Stomach (tissue), 9 donors: Measurements from ENCODE around the gene RAX2. TPM values are rescaled to one million over a fixed set of nuclear protein-coding genes. Genes with fewer than 3 reads are reported as not detected.
A peak's percentile ranks its signal among the peaks of the same experiment; 100 is the strongest.

Experiments used
- DNase-seq, 2 donors: peaks; one replicate each; pipeline versions ENCODE4 v3.0.0 to v3.0.0-alpha.2; 2013 to 2019
- H3K27ac ChIP-seq, 5 donors: fragments of 200-600 bp in 4 of 5; sonication (generic) in 4 of 5; one replicate each; pipeline ENCODE4 v1.5.1; 2013 to 2019; ENCODE audit warnings: mild to moderate bottlenecking in 1 of 5, moderate library complexity in 1 of 5
- H3K27me3 ChIP-seq, 3 donors: fragments of 200-600 bp; sonication (generic); one replicate each; pipeline ENCODE4 v1.5.1; 2017 to 2019; ENCODE audit warnings: mixed run types in 1 of 3
- H3K36me3 ChIP-seq, 4 donors: fragments of 200-600 bp; sonication (generic); 1 replicate in 3 of 4; 2 replicates in 1 of 4; pipeline ENCODE4 v1.5.1; 2016 to 2019
- H3K4me1 ChIP-seq, 4 donors: fragments of 200-600 bp; sonication (generic); one replicate each; pipeline ENCODE4 v1.5.1; 2016 to 2019
- H3K4me3 ChIP-seq, 4 donors: fragments of 200-600 bp; sonication (generic) in 3 of 4; one replicate each; pipeline ENCODE4 v1.5.1; 2016 to 2019; ENCODE audit warnings: mild to moderate bottlenecking in 1 of 4
- H3K9me3 ChIP-seq, 4 donors: fragments of 200-600 bp; sonication (generic); one replicate each; pipeline ENCODE4 v1.5.1; 2016 to 2019
- CTCF ChIP-seq, 7 experiments: fragments of 450-650 bp in 4 of 7; fragments of 200-600 bp in 3 of 7; sonication (generic) in 3 of 7; IDR thresholded peaks; one replicate each; pipeline ENCODE4 v1.5.1; 2016 to 2019; ENCODE audit warnings: antibody characterized with exemption in 7 of 7, control low read depth in 2 of 7, mild to moderate bottlenecking in 1 of 7
- EP300 ChIP-seq: sonication (generic); formaldehyde crosslinking; IDR thresholded peaks from one replicate; pipeline ENCODE4 v1.6.1; 2017; ENCODE audit warnings: antibody characterized with exemption
- POLR2A ChIP-seq, 4 donors: fragments of 450-650 bp; IDR thresholded peaks; one replicate each; pipeline ENCODE4 v1.6.1; 2016; ENCODE audit warnings: antibody characterized with exemption in 4 of 4, control low read depth in 2 of 4, mild to moderate bottlenecking in 1 of 4, moderate library complexity in 1 of 4
- POLR2AphosphoS5 ChIP-seq, 3 donors: sonication (generic); formaldehyde crosslinking; IDR thresholded peaks; one replicate each; pipeline ENCODE4 v1.6.1; 2016; ENCODE audit warnings: antibody characterized with exemption in 3 of 3
- WGBS, 5 donors: extraction: QIAGEN DNeasy Blood & Tissue Kit in 3 of 5; methylation state at CpG; one replicate each; pipeline versions ENCODE4 v1.1.5 to v1.1.7; 2013 to 2018; 5-methylcytosine and 5-hydroxymethylcytosine counted together
- intact Hi-C: fragments of 100-400 bp; cut with DNase I; formaldehyde crosslinking; loops from one replicate; pipeline ENCODE4 v1.15.1; 2023; ENCODE audit warnings: low total_unique reads
- polyA plus RNA-seq, 3 donors: library from polyadenylated mRNA; stranded (reverse); fragments of 200-250 nt; gene quantifications; one replicate each; pipeline ENCODE4 v1.2.3, GENCODE V29; 2013
- total RNA-seq, 5 donors: library from RNA; depleted of rRNA; stranded (reverse); fragments of >200 nt; gene quantifications; one replicate each; pipeline versions ENCODE4 v1.1.0 to v1.2.3, GENCODE V29; 2014 to 2016
- donor health status: healthy with polysubstance abuse.
- donor health status: Bipolar disorder and iron deficiency.
- donor health status: healthy.

Gene RAX2
- total and polyA plus RNA-seq, 8 donors = not detected

GRCh38 chr19:3733549-3734309 is 38.3 kb downstream of the RAX2 start:
- no peak overlapping the region for H3K4me3 ChIP-seq
- 83 to 89% (median 88%) methylated on average over 18 to 20 of the region's 20 CpGs for WGBS, 5 donors
- intact Hi-C loops = no loop called here

GRCh38 chr19:3732108-3732507 is 39.9 kb downstream of the RAX2 start:
- Histone ChIP-seq H3K9me3 (no peaks in the 10 kb centered on the region), H3K4me1 (peaks cover 0 to 16% (median 5%) of the 10 kb centered on the region in 4 donors), H3K36me3 (peaks cover 4 to 68% (median 53%) of the 10 kb centered on the region in 4 donors), H3K27ac (no peak overlapping the region), H3K4me3 (no peak overlapping the region), H3K27me3 (peaks cover 0 to 5% (median 0%) of the 10 kb centered on the region in 3 donors)
- TF ChIP-seq POLR2A (IDR thresholded peaks at IDR 0.05) (no peak), POLR2AphosphoS5 (IDR thresholded peaks at IDR 0.05) (no peak), EP300 (no peak), CTCF (IDR thresholded peaks at IDR 0.05) (no peak)
- 71 to 100% (median 94%) methylated on average over 1 of the region's 1 CpG for WGBS, 5 donors
- intact Hi-C loops = no loop called here
- no peak for DNase-seq

More at GRCh38 chr19:3733549-3734309, 38.3 kb downstream of the RAX2 start:
- Histone ChIP-seq H3K4me1 (peaks cover 0 to 2% (median under 1%) of the 10 kb centered on the region in 4 donors), H3K36me3 (peaks cover 4 to 84% (median 64%) of the 10 kb centered on the region in 4 donors), H3K27ac (no peak overlapping the region), H3K27me3 (peaks cover 0 to 5% (median 0%) of the 10 kb centered on the region in 3 donors), H3K9me3 (no peaks in the 10 kb centered on the region)
- no peak for DNase-seq
- no peak for TF ChIP-seq POLR2A (IDR thresholded peaks at IDR 0.05)
- TF ChIP-seq CTCF (IDR thresholded peaks at IDR 0.05) = no peak
- no peak for TF ChIP-seq POLR2AphosphoS5 (IDR thresholded peaks at IDR 0.05)
- no peak for TF ChIP-seq EP300

DNA sequence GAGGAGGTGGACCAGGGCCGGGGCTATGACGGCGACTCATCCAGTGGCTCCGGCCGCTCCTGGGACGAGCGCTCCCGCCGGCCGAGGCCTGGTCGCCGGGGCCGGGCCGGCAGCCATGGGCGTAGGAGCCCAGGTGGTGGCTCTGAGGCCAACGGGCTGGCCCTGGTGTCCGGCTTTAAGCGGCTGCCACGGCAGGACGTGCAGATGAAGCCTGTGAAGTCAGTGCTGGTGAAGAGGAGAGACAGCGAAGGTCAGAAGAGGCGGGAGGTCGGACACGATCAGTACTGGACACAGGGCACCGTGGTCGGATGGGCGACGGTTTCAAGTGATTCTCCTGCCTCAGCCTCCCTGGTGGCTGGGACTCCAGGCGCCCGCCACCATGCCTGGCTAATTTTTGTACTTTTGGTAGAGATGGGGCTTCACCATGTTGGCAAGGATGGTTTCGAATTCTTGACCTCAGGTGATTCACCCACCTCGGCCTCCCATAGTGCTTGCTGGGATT is 41.5 kb downstream of the RAX2 start:
- Histone ChIP-seq H3K27ac (no peak overlapping the region), H3K9me3 (no peaks in the 10 kb centered on the region), H3K27me3 (peaks cover 0 to 12% (median 0%) of the 10 kb centered on the region in 3 donors), H3K36me3 (peaks cover 4 to 52% (median 42%) of the 10 kb centered on the region in 4 donors), H3K4me1 (peaks cover 0 to 26% (median 13%) of the 10 kb centered on the region in 4 donors), H3K4me3 (no peak overlapping the region)
- no peak for TF ChIP-seq POLR2AphosphoS5 (IDR thresholded peaks at IDR 0.05)
- no peak for TF ChIP-seq CTCF (IDR thresholded peaks at IDR 0.05)
- no peak for TF ChIP-seq EP300
- TF ChIP-seq POLR2A (IDR thresholded peaks at IDR 0.05) = no peak
- DNase-seq = no peak
- 86 to 97% (median 95%) methylated on average over 5 to 32 of the region's 32 CpGs for WGBS, 5 donors
- intact Hi-C loops = no loop called here

GRCh38 chr19:3725640-3726310 is 46.3 kb downstream of the RAX2 start:
- Histone ChIP-seq H3K27ac (peak overlapping the region; percentile 68 to 85 (median 82)), H3K27me3 (peaks cover 0 to 45% (median 26%) of the 10 kb centered on the region in 3 donors), H3K4me1 (peaks cover 4 to 71% (median 44%) of the 10 kb centered on the region in 4 donors), H3K4me3 (no peak overlapping the region), H3K9me3 (no peaks in the 10 kb centered on the region), H3K36me3 (peaks cover 0 to 11% (median 8%) of the 10 kb centered on the region in 4 donors)
- TF ChIP-seq EP300 (no peak), POLR2AphosphoS5 (IDR thresholded peaks at IDR 0.05) (peak in 2 of 3 donors; percentile 89 to 91), POLR2A (IDR thresholded peaks at IDR 0.05) (no peak)
- intact Hi-C loops = no loop called here
- WGBS, 5 donors = 14 to 27% (median 20%) methylated on average over 8 to 14 of the region's 14 CpGs
- peak; percentile 91 to 95 for DNase-seq
